Duodenal mucosa (tissue), 2 donors: ENCODE results near the gene TAT.

Experiments
- H3K27ac ChIP-seq: one replicate; pipeline ENCODE4 v1.7.0; 2013; ENCODE audit warnings: low read depth, low read length
- H3K27me3 ChIP-seq, 2 donors: one replicate each; pipeline ENCODE4 v1.7.0; 2013; ENCODE audit warnings: low read length in 2 of 2, control low read depth in 1 of 2; ENCODE audit not compliant: insufficient read depth in 2 of 2, control insufficient read depth in 1 of 2
- H3K36me3 ChIP-seq, 2 donors: one replicate each; pipeline ENCODE4 v1.7.0; 2013; ENCODE audit warnings: low read length in 2 of 2, control low read depth in 1 of 2; ENCODE audit not compliant: insufficient read depth in 2 of 2, control insufficient read depth in 1 of 2
- H3K4me1 ChIP-seq, 2 donors: one replicate each; pipeline ENCODE4 v1.7.0; 2013; ENCODE audit warnings: low read length in 2 of 2, control low read depth in 1 of 2; ENCODE audit not compliant: insufficient read depth in 2 of 2, control insufficient read depth in 1 of 2
- H3K4me3 ChIP-seq, 2 donors: one replicate each; pipeline ENCODE4 v1.7.0; 2013; ENCODE audit warnings: low read length in 2 of 2, low read depth in 1 of 2
- H3K9ac ChIP-seq, 2 donors: one replicate each; pipeline ENCODE4 v1.7.0; 2013; ENCODE audit warnings: low read length in 2 of 2, low read depth in 1 of 2
- H3K9me3 ChIP-seq, 2 donors: one replicate each; pipeline ENCODE4 v1.7.0; 2013; ENCODE audit warnings: low read length in 2 of 2, control low read depth in 1 of 2; ENCODE audit not compliant: control insufficient read depth in 1 of 2

The TAT gene

DNA sequence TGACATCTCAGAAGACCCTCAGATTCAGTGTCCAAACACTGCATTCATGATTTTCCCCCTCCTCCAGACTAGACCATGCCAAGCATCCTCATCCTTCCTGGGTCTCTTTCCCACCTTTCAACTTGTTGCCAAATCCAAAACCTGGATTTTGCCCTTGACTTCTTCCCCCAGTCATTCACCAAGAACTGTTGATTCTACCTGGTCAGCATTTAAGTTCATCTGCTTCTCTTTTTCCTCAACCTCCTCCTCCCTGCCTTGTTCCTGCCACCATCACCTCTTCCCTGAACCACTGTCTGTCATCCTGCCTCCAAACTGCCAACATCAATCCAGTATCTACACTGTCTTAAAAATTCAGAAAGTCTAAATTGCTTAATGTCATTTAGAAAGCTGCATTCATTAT is 29.7 kb downstream of the TAT start:
- no peaks in the 10 kb centered on the region for H3K36me3 ChIP-seq
- no peak overlapping the region for H3K9ac ChIP-seq
- no peaks in the 10 kb centered on the region for H3K27me3 ChIP-seq
- no peaks in the 10 kb centered on the region for H3K9me3 ChIP-seq
- H3K4me1 ChIP-seq, result no peaks in the 10 kb centered on the region
- no peak overlapping the region for H3K27ac ChIP-seq
- no peak overlapping the region for H3K4me3 ChIP-seq

DNA sequence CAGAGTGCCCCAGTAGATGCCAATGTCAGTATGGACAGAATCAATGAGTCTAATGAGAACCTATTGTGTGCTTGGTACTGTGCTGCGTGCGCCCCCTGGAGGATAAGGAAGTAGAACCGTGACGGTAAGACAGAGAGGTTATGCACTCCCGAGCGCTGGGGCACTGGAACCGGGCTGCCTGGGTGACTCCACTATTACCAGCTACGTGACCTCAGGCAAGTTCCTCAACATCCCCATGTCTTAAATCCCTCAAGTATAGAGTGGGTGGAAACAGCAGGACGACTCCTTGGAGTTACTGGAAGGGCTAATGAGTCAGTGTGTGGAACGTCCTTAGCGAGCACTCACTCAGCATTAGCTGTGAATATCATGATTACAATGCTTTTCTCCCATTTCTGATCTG is 34.5 kb downstream of the TAT start:
- Histone ChIP-seq H3K4me1 (no peaks in the 10 kb centered on the region), H3K9ac (no peak overlapping the region), H3K36me3 (no peaks in the 10 kb centered on the region), H3K9me3 (no peaks in the 10 kb centered on the region), H3K27ac (no peak overlapping the region), H3K4me3 (no peak overlapping the region), H3K27me3 (no peaks in the 10 kb centered on the region)

DNA sequence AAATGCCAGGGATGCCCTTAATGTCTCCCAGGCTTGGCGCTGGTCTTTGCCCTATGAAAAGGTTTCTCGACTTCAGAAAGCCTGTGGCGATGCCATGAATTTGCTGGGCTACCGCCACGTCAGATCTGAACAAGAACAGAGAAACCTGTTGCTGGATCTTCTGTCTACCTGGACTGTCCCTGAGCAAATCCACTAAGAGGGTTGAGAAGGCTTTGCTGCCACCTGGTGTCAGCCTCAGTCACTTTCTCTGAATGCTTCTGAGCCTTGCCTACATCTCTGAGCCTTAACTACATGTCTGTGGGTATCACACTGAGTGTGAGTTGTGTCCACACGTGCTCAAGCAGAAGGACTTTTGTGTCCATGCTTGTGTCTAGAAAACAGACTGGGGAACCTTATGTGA is 39.2 kb downstream of the TAT start:
- Histone ChIP-seq H3K4me1 (no peaks in the 10 kb centered on the region), H3K4me3 (no peak overlapping the region), H3K9ac (no peak overlapping the region), H3K27ac (no peak overlapping the region), H3K36me3 (no peaks in the 10 kb centered on the region), H3K27me3 (no peaks in the 10 kb centered on the region), H3K9me3 (no peaks in the 10 kb centered on the region)

DNA sequence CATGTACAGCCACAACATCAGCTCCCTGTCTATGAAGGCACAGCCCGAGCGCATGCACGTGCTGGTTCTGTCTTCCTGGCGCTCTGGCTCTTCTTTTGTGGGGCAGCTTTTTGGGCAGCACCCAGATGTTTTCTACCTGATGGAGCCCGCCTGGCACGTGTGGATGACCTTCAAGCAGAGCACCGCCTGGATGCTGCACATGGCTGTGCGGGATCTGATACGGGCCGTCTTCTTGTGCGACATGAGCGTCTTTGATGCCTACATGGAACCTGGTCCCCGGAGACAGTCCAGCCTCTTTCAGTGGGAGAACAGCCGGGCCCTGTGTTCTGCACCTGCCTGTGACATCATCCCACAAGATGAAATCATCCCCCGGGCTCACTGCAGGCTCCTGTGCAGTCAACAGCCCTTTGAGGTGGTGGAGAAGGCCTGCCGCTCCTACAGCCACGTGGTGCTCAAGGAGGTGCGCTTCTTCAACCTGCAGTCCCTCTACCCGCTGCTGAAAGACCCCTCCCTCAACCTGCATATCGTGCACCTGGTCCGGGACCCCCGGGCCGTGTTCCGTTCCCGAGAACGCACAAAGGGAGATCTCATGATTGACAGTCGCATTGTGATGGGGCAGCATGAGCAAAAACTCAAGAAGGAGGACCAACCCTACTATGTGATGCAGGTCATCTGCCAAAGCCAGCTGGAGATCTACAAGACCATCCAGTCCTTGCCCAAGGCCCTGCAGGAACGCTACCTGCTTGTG is 40.0 kb downstream of the TAT start:
- Histone ChIP-seq H3K9me3 (no peaks in the 10 kb centered on the region), H3K4me1 (no peaks in the 10 kb centered on the region), H3K27ac (no peak overlapping the region), H3K4me3 (no peak overlapping the region), H3K36me3 (no peaks in the 10 kb centered on the region), H3K27me3 (no peaks in the 10 kb centered on the region), H3K9ac (no peak overlapping the region)

DNA sequence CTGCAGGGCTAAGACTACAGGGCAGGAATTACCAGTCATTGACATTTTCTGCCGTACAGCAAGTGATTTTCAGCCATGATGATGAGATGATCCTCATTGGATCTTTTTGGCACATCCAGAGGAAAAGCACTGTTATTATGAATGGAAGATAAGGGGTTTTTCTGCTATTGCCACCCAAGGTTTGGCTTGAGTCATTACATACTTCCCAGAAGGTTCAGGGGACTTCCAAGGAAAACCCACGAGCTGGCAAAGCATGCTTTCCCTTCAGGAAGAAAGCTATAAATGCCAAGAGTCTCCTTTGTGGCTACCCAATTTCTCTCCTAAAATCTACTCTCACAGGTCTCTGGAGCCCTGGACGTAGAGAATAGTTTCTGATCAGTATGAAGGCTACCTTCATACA is 44.5 kb downstream of the TAT start:
- H3K9ac ChIP-seq, result no peak overlapping the region
- no peaks in the 10 kb centered on the region for H3K36me3 ChIP-seq
- no peak overlapping the region for H3K27ac ChIP-seq
- no peaks in the 10 kb centered on the region for H3K9me3 ChIP-seq
- no peak overlapping the region for H3K4me3 ChIP-seq
- H3K4me1 ChIP-seq, result no peaks in the 10 kb centered on the region
- no peaks in the 10 kb centered on the region for H3K27me3 ChIP-seq

DNA sequence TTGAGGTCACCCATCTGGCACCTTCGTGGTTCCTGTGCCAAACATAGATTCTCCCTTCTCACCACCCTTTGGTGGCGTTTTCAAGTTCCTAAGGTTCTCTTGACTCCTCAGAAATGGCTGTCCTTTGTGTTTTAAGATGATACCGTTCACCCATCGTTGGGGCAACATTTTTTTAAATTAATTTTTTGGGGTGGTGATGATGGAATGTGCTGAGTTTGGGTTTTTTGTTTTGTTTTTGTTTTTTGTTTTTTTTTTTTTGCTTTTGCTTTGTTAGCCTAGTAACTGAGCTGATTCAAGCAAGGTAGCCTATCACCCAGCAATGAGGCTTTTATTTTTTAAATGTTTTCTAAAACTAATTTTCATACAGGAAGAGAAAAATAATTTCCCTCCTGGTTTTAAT is 48.0 kb downstream of the TAT start:
- H3K4me1 ChIP-seq, result no peaks in the 10 kb centered on the region
- H3K27ac ChIP-seq, result no peak overlapping the region
- H3K27me3 ChIP-seq, result peaks cover 0 to 3% of the 10 kb centered on the region in 2 donors
- no peaks in the 10 kb centered on the region for H3K36me3 ChIP-seq
- H3K4me3 ChIP-seq, result no peak overlapping the region
- no peak overlapping the region for H3K9ac ChIP-seq
- no peaks in the 10 kb centered on the region for H3K9me3 ChIP-seq

DNA sequence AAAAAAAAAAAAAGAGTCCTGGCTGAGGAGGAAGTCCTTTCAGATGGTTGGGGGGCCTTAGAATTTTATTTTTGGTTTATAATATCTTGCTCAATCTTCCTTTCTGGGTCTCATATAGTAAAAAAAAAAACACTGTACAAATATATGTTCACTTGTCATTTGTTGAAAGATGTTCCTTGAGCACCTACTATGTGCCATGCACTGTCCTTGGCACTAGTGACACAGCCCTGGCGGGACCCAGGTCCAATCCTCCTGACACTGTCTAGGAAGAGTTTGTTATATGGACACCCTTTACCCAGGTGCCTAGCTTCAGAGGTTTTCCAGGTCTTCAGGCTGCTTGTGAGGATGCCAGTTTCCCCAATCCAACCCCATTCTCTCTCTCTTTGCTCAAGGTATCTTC is 48.6 kb downstream of the TAT start:
- Histone ChIP-seq H3K27ac (no peak overlapping the region), H3K9ac (no peak overlapping the region), H3K9me3 (no peaks in the 10 kb centered on the region), H3K36me3 (no peaks in the 10 kb centered on the region), H3K4me3 (no peak overlapping the region), H3K4me1 (no peaks in the 10 kb centered on the region), H3K27me3 (peaks cover 0 to 3% of the 10 kb centered on the region in 2 donors)

DNA sequence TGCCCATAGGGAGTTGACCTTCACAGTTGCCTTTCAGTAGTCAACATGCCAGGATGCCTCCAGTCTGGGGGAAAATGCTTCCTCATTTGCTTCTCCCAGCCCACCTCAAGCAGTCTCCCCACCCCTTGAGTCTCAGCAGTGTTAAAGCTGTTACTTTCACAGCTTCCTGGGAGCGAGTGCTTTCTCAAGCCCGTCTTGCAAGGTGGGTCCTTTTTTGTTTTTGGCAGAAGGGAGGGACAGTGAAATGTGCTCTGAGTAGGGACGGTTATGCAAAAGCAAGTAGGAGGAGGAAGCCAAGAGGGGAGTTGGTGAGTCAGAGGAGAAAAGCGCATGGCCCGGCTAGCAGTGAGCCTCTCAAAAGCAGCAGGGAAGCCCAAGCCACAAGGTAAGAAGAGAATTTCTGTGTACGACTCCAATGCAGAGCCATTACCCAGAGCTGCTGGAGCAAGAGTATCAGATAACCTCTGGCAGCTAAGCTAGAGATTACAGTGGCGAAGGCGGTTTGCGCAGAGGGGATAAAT is 50.7 kb downstream of the TAT start, which contains the start of gene CHST4:
TSS of gene CHST4 (plus strand) at position 316 of the 521 bp plus-strand sequence. CDS start 10,252 bp downstream, outside the sequence.
- Histone ChIP-seq H3K27ac (no peak within 1 kb of the TSS), H3K36me3 (no peaks in the 10 kb centered on the region), H3K9ac (no peak within 1 kb of the TSS), H3K4me3 (no peak within 1 kb of the TSS), H3K27me3 (peaks cover 0 to 3% of the 10 kb centered on the region in 2 donors), H3K4me1 (no peaks in the 10 kb centered on the region), H3K9me3 (no peaks in the 10 kb centered on the region)

DNA sequence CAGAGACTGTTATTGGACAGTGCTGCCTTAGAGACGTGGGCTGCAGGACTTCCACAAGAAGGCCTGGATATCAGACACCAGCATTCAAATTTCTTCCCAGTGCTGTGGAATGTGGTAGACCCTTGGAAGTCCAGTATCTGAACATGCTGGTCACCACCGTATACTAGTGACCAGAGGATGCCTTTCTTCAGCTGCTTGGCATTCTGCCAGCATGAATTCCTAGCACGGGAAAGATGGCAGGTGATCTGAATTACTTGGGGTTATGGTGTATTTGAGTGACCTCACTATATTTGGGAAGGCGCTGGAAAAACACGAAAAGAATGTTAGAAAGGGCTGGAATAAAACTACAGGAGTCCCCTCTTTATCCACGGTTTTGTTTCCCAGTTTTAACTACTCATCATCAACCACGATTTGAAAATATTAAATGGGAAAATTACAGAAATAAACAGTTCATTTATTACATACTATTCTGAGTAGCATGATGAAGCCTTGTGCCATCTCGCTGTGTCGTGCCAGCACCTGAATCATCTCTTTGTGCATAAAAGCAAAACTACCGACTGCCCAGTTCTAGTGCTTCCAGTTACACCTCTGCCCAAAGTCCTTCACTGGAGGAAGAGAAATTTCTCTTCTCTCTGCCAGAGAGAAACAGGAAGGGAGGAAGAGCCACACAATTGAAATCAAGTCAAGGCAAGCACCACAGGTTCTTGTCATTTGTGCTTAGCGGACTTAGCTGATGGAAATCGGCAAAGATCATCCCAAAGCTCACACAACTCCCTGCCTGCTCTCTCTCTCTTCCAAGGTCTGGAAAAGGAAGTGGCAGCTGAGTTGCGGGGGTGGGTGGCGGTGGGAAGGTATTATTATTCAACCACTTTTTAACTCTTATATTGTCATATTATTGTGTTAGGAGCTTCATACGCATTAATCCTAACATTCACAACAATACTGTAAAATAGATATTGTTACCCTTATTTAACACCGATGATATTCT is 52.0 kb downstream of the TAT start:
- Histone ChIP-seq H3K9me3 (no peaks in the 10 kb centered on the region), H3K4me1 (no peaks in the 10 kb centered on the region), H3K9ac (no peak overlapping the region), H3K27me3 (peaks cover 0 to 3% of the 10 kb centered on the region in 2 donors), H3K36me3 (no peaks in the 10 kb centered on the region), H3K4me3 (no peak overlapping the region), H3K27ac (no peak overlapping the region)

DNA sequence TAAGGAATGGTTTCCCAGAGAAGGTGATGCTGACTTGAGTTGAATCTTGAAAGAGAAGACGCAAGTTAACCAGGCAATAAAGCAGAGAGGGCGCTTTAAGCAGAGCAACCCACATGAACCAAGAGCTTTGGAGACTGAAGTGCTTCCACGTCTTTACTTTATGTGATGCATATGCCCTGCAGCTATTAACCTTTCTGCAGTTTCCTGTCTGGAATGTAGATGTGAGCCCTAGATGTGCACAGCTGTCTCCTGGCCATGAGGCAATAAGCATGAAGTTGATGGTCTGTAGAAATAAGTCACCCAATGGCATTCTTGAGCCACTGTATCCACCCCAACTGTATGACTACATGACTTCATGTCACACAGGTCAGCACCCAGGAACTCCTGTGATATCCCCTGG is 56.3 kb downstream of the TAT start:
- Histone ChIP-seq H3K27ac (no peak overlapping the region), H3K27me3 (no peaks in the 10 kb centered on the region), H3K9me3 (no peaks in the 10 kb centered on the region), H3K36me3 (no peaks in the 10 kb centered on the region), H3K4me3 (no peak overlapping the region), H3K4me1 (peaks cover 0 to under 1% of the 10 kb centered on the region in 2 donors), H3K9ac (no peak overlapping the region)
